Measurements from ENCODE around the gene SNX32. TPM values are rescaled to one million over a fixed set of nuclear protein-coding genes. Genes with fewer than 3 reads are reported as not detected.

The SNX32 gene
- total and polyA plus RNA-seq, 3 experiments from 2014 or later: 0.77 to 2.8 (median 2.0) TPM

DNA sequence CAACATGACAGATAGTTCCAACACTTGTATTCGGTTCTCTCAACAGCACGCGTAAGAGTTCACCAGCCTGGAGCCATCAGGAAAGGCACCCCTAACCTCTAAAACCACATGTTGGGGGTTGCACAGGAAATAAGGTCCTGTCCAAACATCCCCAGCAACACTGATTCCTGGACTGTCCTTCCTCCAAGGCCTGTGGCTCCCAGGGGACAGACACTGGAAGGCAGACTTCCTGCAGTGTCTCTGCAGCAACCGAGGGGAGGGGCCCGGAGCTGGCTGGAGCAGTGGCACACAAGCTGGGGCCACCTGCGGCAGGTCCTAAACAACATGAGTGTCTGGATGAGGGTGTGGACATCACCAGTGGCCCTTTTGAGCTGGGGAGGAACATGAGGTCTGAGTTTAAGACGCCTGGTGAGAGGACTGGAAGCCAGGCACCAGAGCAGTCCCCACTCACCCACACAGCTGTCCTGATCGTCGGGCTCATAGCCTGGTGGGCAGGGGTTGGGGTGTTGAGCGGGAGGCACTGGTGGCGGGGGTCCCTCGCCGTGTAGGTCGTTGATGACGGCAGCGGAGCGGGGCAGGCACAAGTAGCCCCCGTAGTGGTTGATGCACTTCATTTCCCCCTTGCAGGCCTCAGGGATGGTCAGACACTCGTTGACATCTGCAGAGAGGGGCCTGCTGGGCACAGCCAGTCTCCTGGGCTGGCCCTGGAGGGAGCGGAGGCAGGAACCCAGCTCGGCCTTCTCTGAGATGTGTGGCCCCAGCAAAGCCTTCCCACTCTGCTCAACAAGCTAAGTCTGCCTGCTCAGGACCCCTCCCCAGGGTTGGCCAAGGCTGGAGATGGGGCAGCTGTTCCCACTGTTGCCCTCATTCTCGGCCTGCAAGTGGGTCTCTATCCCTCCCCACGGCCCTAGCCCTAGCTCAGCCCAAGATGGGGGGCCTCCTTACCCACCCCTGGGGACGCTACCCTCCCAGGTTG is 37.2 kb downstream of the SNX32 start:
- ChIA-PET POLR2A (interaction anchor here (0.5 to 5.2 kb wide), 4 partner anchors 12 to 89 kb away, joined by 3 to 39 read pairs (median 5); partner anchors contain the start of genes CCDC85B, CFL1, FIBP and MUS81), CTCF (interaction anchor here (0.7 to 24.5 kb wide), 5 partner anchors 11 to 121 kb away, joined by 3 to 560 read pairs (median 3); partner anchors contain the start of genes CCDC85B, CFL1, CTSW and FIBP)
- H3K36me3 ChIP-seq (ENCODE audit: insufficient read depth, low read length): no peaks in the 10 kb centered on the region
- DNase-seq: no peak
- H3K36me3 Mint-ChIP-seq: peaks cover 0 to 14% (median 0%) of the 10 kb centered on the region in 3 donors
- no peak overlapping the region for H3K27ac ChIP-seq (ENCODE audit: low read depth, low read length)
- H3K4me1 ChIP-seq (ENCODE audit: insufficient read depth, low read length): peaks cover 26% of the 10 kb centered on the region
- no peaks in the 10 kb centered on the region for H3K9me3 Mint-ChIP-seq
- peak overlapping the region in 6 of 8 donors; percentile 12 to 84 (median 60) for H3K27ac Mint-ChIP-seq
- H3K27me3 Mint-ChIP-seq: no peaks in the 10 kb centered on the region
- peaks cover 18 to 42% (median 23%) of the 10 kb centered on the region in 3 donors for H3K4me1 Mint-ChIP-seq
- H3K9me3 ChIP-seq (ENCODE audit: low read length): no peaks in the 10 kb centered on the region
- H3K4me3 ChIP-seq (ENCODE audit: low read length): no peak overlapping the region
- H3K4me3 Mint-ChIP-seq: peak overlapping the region in 6 of 7 donors; percentile 11 to 61 (median 24)
- H3K27me3 ChIP-seq (ENCODE audit: insufficient read depth, low read length, poor library complexity, severe bottlenecking): no peaks in the 10 kb centered on the region

- no peaks in the 10 kb centered on the region for H3K36me3 ChIP-seq (ENCODE audit: insufficient read depth, low read length)
- Mint-ChIP-seq H3K4me1 (peaks cover 18 to 42% (median 23%) of the 10 kb centered on the region in 3 donors), H3K36me3 (peaks cover 0 to 7% (median 0%) of the 10 kb centered on the region in 3 donors), H3K9me3 (no peaks in the 10 kb centered on the region), H3K27me3 (peaks cover 0 to 3% of the 10 kb centered on the region in 2 donors), H3K27ac (peak overlapping the region in 2 of 8 donors; percentile 57 to 72), H3K4me3 (peak overlapping the region in 6 of 7 donors; percentile 19 to 54 (median 46))
- no peaks in the 10 kb centered on the region for H3K9me3 ChIP-seq (ENCODE audit: low read length)
- H3K4me3 ChIP-seq (ENCODE audit: low read length): no peak overlapping the region
- DNase-seq: no peak
- peaks cover 26% of the 10 kb centered on the region for H3K4me1 ChIP-seq (ENCODE audit: insufficient read depth, low read length)
- POLR2A ChIA-PET: interaction anchor here (0.5 to 5.2 kb wide), 4 partner anchors 13 to 88 kb away, joined by 3 to 39 read pairs (median 5); partner anchors contain the start of genes CCDC85B, CFL1, FIBP and MUS81
- no peaks in the 10 kb centered on the region for H3K27me3 ChIP-seq (ENCODE audit: insufficient read depth, low read length, poor library complexity, severe bottlenecking)
- CTCF ChIA-PET: interaction anchor here (0.7 to 24.5 kb wide), 5 partner anchors 12 to 120 kb away, joined by 3 to 560 read pairs (median 3); partner anchors contain the start of genes CCDC85B, CFL1, CTSW and FIBP
- H3K27ac ChIP-seq (ENCODE audit: low read depth, low read length): no peak overlapping the region
These were observed 38.2 kb downstream of the SNX32 start for GRCh38 chr11:65871811-65872548.

GRCh38 chr11:65872586-65873317 is 39.0 kb downstream of the SNX32 start, which contains the start of gene EFEMP2:
TSS of gene EFEMP2 (minus strand) at chr11:65872800. CDS start at chr11:65872354, 446 bp downstream.
- Histone ChIP-seq H3K4me3 (ENCODE audit: low read length) (peak within 1 kb of the TSS; percentile 82), H3K27ac (ENCODE audit: low read depth, low read length) (peak within 1 kb of the TSS; percentile 76), H3K36me3 (ENCODE audit: insufficient read depth, low read length) (no peaks in the 10 kb centered on the region), H3K9me3 (ENCODE audit: low read length) (no peaks in the 10 kb centered on the region), H3K27me3 (ENCODE audit: insufficient read depth, low read length, poor library complexity, severe bottlenecking) (no peaks in the 10 kb centered on the region), H3K4me1 (ENCODE audit: insufficient read depth, low read length) (peaks cover 24% of the 10 kb centered on the region)
- Mint-ChIP-seq H3K36me3 (peaks cover 0 to under 1% (median 0%) of the 10 kb centered on the region in 3 donors), H3K27me3 (peaks cover 0 to 3% of the 10 kb centered on the region in 2 donors), H3K4me1 (peaks cover 18 to 42% (median 27%) of the 10 kb centered on the region in 3 donors), H3K27ac (peak within 1 kb of the TSS; percentile 80 to 99 (median 94)), H3K9me3 (no peaks in the 10 kb centered on the region), H3K4me3 (peak within 1 kb of the TSS; percentile 81 to 93 (median 88))
- CTCF ChIA-PET: interaction anchor here (1.5 to 24.5 kb wide), 3 partner anchors 13 to 93 kb away, joined by 5 to 560 read pairs (median 87); partner anchors contain the start of genes AP5B1, CCDC85B, CFL1 and CTSW
- no peak for DNase-seq
- POLR2A ChIA-PET: interaction anchor here (1.3 to 5.2 kb wide), 5 partner anchors 12 to 18 kb away, joined by 4 to 39 read pairs (median 8); partner anchors contain the start of genes CCDC85B, CFL1, FIBP and MUS81

DNA sequence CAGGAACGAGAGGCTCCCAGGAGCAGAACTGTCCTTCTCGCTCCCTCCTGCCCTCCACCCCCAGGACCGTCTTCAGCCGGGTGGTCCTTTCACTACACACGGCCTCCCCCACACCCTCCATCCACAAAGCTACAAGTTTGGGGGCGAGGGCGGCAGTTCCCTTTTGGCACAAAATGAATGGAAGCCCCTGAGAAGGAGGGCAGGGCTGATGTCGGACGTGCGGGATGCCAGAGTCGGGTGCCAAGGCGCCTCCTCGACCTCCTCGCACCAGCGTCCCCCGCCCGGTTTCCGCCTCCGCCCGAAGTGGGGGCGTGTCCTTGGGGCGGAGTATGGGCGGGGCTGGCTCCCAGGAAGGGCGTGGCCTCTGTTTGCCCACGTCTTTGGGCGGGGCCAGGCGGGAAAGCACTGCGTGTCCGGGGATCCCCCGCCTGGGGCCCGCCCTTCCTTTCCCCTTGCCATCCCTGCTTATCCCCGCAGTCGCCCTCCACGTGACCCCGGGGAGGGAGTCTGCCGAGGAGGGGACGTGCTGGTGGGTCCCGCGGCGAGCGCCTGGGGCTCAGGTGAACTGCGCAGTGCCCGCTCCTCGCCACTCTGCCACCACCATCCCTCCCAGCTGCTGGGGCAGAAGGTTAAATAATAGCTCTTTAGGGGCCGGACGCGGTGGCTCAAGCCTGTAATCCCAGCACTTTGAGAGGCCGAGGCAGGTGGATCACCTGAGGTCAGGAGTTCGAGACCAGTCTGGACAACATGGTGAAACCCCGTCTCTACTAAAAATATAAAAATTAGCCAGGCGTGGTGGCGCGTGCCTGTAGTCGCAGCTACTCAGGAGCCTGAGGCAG is 39.8 kb downstream of the SNX32 start:
- no peaks in the 10 kb centered on the region for H3K36me3 ChIP-seq (ENCODE audit: insufficient read depth, low read length)
- no peaks in the 10 kb centered on the region for H3K36me3 Mint-ChIP-seq
- peak; percentile 94 to 98 (median 96) for DNase-seq
- H3K4me3 Mint-ChIP-seq: peak overlapping the region; percentile 81 to 93 (median 88)
- peak overlapping the region; percentile 80 to 99 (median 92) for H3K27ac Mint-ChIP-seq
- peak overlapping the region; percentile 76 for H3K27ac ChIP-seq (ENCODE audit: low read depth, low read length)
- H3K4me3 ChIP-seq (ENCODE audit: low read length): peak overlapping the region; percentile 82
- peaks cover 28% of the 10 kb centered on the region for H3K4me1 ChIP-seq (ENCODE audit: insufficient read depth, low read length)
- no peaks in the 10 kb centered on the region for H3K27me3 ChIP-seq (ENCODE audit: insufficient read depth, low read length, poor library complexity, severe bottlenecking)
- H3K9me3 Mint-ChIP-seq: no peaks in the 10 kb centered on the region
- ChIA-PET POLR2A (interaction anchor here (1.0 to 2.3 kb wide), 9 partner anchors 11 to 499 kb away, joined by 3 to 13 read pairs (median 4); partner anchors contain the start of genes CCDC85B, FIBP, MUS81 and SNX32), CTCF (interaction anchor here (0.9 to 24.5 kb wide), 6 partner anchors 14 to 194 kb away, joined by 3 to 560 read pairs (median 4); partner anchors contain the start of genes AP5B1, CCDC85B, CFL1 and CTSW)
- H3K4me1 Mint-ChIP-seq: peaks cover 23 to 49% (median 32%) of the 10 kb centered on the region in 3 donors
- no peaks in the 10 kb centered on the region for H3K9me3 ChIP-seq (ENCODE audit: low read length)
- H3K27me3 Mint-ChIP-seq: peaks cover 0 to 3% of the 10 kb centered on the region in 2 donors

- ChIA-PET POLR2A (interaction anchor here (1.0 to 1.7 kb wide), 4 partner anchors 11 to 24 kb away, joined by 3 to 7 read pairs (median 3); partner anchors contain the start of gene CCDC85B), CTCF (interaction anchor here (21.9 to 24.5 kb wide), 2 partner anchors 9 to 11 kb away, joined by 560 read pairs; partner anchors contain the start of genes CCDC85B, CFL1, CTSW and EFEMP2)
- Histone ChIP-seq H3K9me3 (ENCODE audit: low read length) (no peaks in the 10 kb centered on the region), H3K36me3 (ENCODE audit: insufficient read depth, low read length) (peaks cover 17% of the 10 kb centered on the region), H3K27ac (ENCODE audit: low read depth, low read length) (peak within 1 kb of the TSS; percentile 64), H3K27me3 (ENCODE audit: insufficient read depth, low read length, poor library complexity, severe bottlenecking) (no peaks in the 10 kb centered on the region), H3K4me1 (ENCODE audit: insufficient read depth, low read length) (peaks cover 40% of the 10 kb centered on the region), H3K4me3 (ENCODE audit: low read length) (peak within 1 kb of the TSS; percentile 73)
- H3K4me3 Mint-ChIP-seq: peak within 1 kb of the TSS; percentile 84 to 92 (median 89)
- H3K4me1 Mint-ChIP-seq: peaks cover 40 to 53% (median 42%) of the 10 kb centered on the region in 3 donors
- peaks cover 0 to 3% of the 10 kb centered on the region in 2 donors for H3K27me3 Mint-ChIP-seq
- peak; percentile 48 to 71 (median 58) for DNase-seq
- peaks cover 0 to 27% (median 0%) of the 10 kb centered on the region in 3 donors for H3K36me3 Mint-ChIP-seq
- H3K27ac Mint-ChIP-seq: peak within 1 kb of the TSS; percentile 85 to 98 (median 93)
- no peaks in the 10 kb centered on the region for H3K9me3 Mint-ChIP-seq
These were observed 45.9 kb downstream of the SNX32 start, which contains the start of gene CTSW for GRCh38 chr11:65879617-65880016. TSS of gene CTSW (plus strand) at chr11:65879837. CDS start at chr11:65879855, 18 bp downstream.

- Histone ChIP-seq H3K36me3 (ENCODE audit: insufficient read depth, low read length) (peaks cover 17% of the 10 kb centered on the region), H3K27me3 (ENCODE audit: insufficient read depth, low read length, poor library complexity, severe bottlenecking) (no peaks in the 10 kb centered on the region), H3K4me3 (ENCODE audit: low read length) (peak overlapping the region; percentile 73), H3K9me3 (ENCODE audit: low read length) (no peaks in the 10 kb centered on the region), H3K4me1 (ENCODE audit: insufficient read depth, low read length) (peaks cover 44% of the 10 kb centered on the region), H3K27ac (ENCODE audit: low read depth, low read length) (peak overlapping the region; percentile 64)
- no peak for DNase-seq
- H3K36me3 Mint-ChIP-seq: peaks cover 0 to 31% (median 0%) of the 10 kb centered on the region in 3 donors
- CTCF ChIA-PET: interaction anchor here (21.9 to 24.5 kb wide), 2 partner anchors 8 to 11 kb away, joined by 560 read pairs; partner anchors contain the start of genes CCDC85B, CFL1, CTSW and EFEMP2
- H3K9me3 Mint-ChIP-seq: no peaks in the 10 kb centered on the region
- peak overlapping the region; percentile 84 to 92 (median 89) for H3K4me3 Mint-ChIP-seq
- peaks cover 44 to 56% (median 46%) of the 10 kb centered on the region in 3 donors for H3K4me1 Mint-ChIP-seq
- H3K27me3 Mint-ChIP-seq: peaks cover 0 to 3% of the 10 kb centered on the region in 2 donors
- POLR2A ChIA-PET: interaction anchor here (1.2 to 1.7 kb wide), 2 partner anchors 10 to 24 kb away, joined by 3 to 7 read pairs; partner anchors contain the start of gene CCDC85B
- H3K27ac Mint-ChIP-seq: peak overlapping the region; percentile 85 to 98 (median 93)
These were observed 46.3 kb downstream of the SNX32 start for GRCh38 chr11:65880027-65880426.

Data from CD8-positive, alpha-beta memory T cell (primary cell).